B cell (primary cell): ENCODE measurements around the gene HTR7.

ENCODE experiments used
- EZH2 ChIP-seq: IDR thresholded peaks from 2 replicates; pipeline ENCODE4 v1.6.1; 2012; ENCODE audit warnings: borderline replicate concordance, low read depth, mild to moderate bottlenecking, moderate library complexity, low read length; ENCODE audit not compliant: insufficient read depth, poor library complexity, severe bottlenecking
- TF ChIP-seq, protein P1 (sequence below): fragments of 200-600 bp; IDR thresholded peaks from one replicate; pipeline ENCODE4 v1.8.0; 2022; ENCODE audit warnings: antibody characterized with exemption, mild to moderate bottlenecking

DNA sequence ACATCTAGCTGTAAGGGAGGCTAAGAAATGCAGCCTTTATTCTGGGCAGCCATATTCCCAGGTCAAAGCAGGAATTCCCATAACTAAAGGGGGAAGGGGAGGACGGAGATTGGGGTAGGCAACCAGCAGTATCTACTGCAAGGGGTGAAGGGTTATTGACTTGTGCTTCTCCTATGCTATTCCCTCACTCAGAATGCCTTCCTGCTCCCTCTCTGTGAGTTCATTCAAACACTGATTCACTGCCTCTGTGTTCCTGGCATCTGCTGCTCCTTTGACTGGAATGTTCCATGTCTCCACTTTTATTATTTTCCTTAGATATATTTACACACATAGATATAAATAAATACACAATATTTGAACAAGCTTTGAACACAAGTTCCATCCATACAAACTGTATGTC is 11.1 kb downstream of the HTR7 start:
- TF ChIP-seq, protein P1, sequence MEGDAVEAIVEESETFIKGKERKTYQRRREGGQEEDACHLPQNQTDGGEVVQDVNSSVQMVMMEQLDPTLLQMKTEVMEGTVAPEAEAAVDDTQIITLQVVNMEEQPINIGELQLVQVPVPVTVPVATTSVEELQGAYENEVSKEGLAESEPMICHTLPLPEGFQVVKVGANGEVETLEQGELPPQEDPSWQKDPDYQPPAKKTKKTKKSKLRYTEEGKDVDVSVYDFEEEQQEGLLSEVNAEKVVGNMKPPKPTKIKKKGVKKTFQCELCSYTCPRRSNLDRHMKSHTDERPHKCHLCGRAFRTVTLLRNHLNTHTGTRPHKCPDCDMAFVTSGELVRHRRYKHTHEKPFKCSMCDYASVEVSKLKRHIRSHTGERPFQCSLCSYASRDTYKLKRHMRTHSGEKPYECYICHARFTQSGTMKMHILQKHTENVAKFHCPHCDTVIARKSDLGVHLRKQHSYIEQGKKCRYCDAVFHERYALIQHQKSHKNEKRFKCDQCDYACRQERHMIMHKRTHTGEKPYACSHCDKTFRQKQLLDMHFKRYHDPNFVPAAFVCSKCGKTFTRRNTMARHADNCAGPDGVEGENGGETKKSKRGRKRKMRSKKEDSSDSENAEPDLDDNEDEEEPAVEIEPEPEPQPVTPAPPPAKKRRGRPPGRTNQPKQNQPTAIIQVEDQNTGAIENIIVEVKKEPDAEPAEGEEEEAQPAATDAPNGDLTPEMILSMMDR = no peak
- TF ChIP-seq EZH2 = no peak
